Measurements from ENCODE around the gene SPTB. TPM values are rescaled to one million over a fixed set of nuclear protein-coding genes. Genes with fewer than 3 reads are reported as not detected.

SPTB gene
- total RNA-seq, 1 donor from 2014 or later = 0.98 TPM

DNA sequence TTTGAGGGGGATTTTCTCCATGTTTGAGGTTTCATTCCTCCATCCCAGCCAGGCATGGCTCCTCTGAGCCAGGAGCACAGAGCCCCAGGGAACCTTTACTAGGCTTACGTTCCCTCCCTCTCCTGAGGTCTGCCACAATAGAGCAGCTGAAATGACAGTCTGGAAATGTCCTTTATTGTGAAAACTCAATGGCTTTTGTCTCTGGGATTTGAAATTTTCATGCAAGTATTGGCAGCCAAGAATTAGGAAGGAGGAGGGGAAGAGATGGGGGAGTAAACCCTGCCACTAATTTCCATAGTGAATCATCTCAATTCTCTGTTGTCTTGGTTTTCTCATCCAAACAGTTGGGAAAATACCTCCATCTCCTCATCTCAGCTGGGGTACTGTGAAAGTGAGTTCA lies 178.0 kb downstream of the SPTB start:
- H3K36me3 ChIP-seq = no peaks in the 10 kb centered on the region
- TF ChIP-seq POLR2A (IDR thresholded peaks at IDR 0.05) (no peak), POLR2AphosphoS5 (IDR thresholded peaks at IDR 0.05; ENCODE audit: insufficient read depth in 1 of 2, low read depth in 1 of 2) (no peak)
- TF ChIP-seq, protein P1, sequence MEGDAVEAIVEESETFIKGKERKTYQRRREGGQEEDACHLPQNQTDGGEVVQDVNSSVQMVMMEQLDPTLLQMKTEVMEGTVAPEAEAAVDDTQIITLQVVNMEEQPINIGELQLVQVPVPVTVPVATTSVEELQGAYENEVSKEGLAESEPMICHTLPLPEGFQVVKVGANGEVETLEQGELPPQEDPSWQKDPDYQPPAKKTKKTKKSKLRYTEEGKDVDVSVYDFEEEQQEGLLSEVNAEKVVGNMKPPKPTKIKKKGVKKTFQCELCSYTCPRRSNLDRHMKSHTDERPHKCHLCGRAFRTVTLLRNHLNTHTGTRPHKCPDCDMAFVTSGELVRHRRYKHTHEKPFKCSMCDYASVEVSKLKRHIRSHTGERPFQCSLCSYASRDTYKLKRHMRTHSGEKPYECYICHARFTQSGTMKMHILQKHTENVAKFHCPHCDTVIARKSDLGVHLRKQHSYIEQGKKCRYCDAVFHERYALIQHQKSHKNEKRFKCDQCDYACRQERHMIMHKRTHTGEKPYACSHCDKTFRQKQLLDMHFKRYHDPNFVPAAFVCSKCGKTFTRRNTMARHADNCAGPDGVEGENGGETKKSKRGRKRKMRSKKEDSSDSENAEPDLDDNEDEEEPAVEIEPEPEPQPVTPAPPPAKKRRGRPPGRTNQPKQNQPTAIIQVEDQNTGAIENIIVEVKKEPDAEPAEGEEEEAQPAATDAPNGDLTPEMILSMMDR (IDR thresholded peaks at IDR 0.05) = no peak
- H3K4me1 ChIP-seq = peaks cover 34% of the 10 kb centered on the region
- no peaks in the 10 kb centered on the region for H3K27me3 ChIP-seq
- no peak for DNase-seq (ENCODE audit: extremely low spot score in 2 of 2)
- no peaks in the 10 kb centered on the region for H3K9me3 ChIP-seq
- H3K27ac ChIP-seq = no peak overlapping the region
- intact Hi-C loops (cut with DNase I) = no loop called here
- no peak overlapping the region for H3K4me3 ChIP-seq

DNA sequence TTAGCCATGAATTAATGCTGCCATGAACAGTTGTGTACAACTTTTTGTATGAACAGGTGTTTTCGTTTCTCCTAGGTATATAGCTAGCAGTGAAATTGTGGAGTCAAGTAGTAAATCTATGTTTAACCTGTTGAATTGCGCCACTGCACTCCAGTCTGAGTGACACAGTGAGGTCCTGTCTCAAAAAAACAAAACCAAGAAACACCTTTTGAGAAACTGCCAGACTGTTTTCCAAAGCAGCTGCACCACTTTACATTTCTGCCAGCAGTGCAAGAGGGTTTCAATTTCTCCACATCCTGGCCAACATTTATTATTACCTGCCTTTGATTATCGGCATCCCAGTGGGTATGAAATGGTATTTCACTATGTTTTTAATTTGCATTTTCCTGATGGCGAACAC lies 178.8 kb downstream of the SPTB start:
- Histone ChIP-seq H3K27me3 (no peaks in the 10 kb centered on the region), H3K27ac (no peak overlapping the region)
- TF ChIP-seq POLR2A (IDR thresholded peaks at IDR 0.05) (no peak), POLR2AphosphoS5 (IDR thresholded peaks at IDR 0.05; ENCODE audit: insufficient read depth in 1 of 2, low read depth in 1 of 2) (no peak)
- TF ChIP-seq, protein P1 (IDR thresholded peaks at IDR 0.05) = no peak

DNA sequence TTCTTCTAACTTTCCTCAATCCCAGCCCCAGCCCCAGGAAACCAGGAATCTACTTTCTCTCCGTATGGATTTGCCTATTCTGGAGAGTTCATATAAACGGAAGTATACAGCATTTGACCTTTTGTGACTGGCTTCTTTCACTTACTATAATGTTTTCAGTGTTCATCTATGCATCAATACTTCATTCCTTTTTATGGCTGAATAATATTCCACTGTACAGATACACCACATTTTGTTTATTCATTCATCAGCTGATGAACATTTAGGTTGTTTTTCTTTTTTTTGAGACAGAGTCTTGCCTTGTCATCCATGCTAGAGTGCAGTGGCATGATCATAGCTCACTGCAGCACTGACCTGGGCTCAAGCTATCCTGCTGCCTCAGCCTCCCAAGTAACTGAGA lies 179.4 kb downstream of the SPTB start:
- no peak overlapping the region for H3K27ac ChIP-seq
- TF ChIP-seq POLR2A (IDR thresholded peaks at IDR 0.05) (no peak), POLR2AphosphoS5 (IDR thresholded peaks at IDR 0.05; ENCODE audit: insufficient read depth in 1 of 2, low read depth in 1 of 2) (no peak)
- TF ChIP-seq, protein P1 (IDR thresholded peaks at IDR 0.05) = no peak
- H3K4me1 ChIP-seq = peaks cover 20% of the 10 kb centered on the region
- no peak overlapping the region for H3K4me3 ChIP-seq
- intact Hi-C loops (cut with DNase I) = no loop called here
- no peak for DNase-seq (ENCODE audit: extremely low spot score in 2 of 2)
- H3K9me3 ChIP-seq = no peaks in the 10 kb centered on the region
- no peaks in the 10 kb centered on the region for H3K36me3 ChIP-seq
- H3K27me3 ChIP-seq = no peaks in the 10 kb centered on the region

More for the DNA sequence above, 178.8 kb downstream of the SPTB start:
- DNase-seq (ENCODE audit: extremely low spot score in 2 of 2) = no peak
- no peak overlapping the region for H3K4me3 ChIP-seq
- peaks cover 26% of the 10 kb centered on the region for H3K4me1 ChIP-seq
- H3K36me3 ChIP-seq = no peaks in the 10 kb centered on the region
- H3K9me3 ChIP-seq = no peaks in the 10 kb centered on the region
- intact Hi-C loops (cut with DNase I) = no loop called here

DNA sequence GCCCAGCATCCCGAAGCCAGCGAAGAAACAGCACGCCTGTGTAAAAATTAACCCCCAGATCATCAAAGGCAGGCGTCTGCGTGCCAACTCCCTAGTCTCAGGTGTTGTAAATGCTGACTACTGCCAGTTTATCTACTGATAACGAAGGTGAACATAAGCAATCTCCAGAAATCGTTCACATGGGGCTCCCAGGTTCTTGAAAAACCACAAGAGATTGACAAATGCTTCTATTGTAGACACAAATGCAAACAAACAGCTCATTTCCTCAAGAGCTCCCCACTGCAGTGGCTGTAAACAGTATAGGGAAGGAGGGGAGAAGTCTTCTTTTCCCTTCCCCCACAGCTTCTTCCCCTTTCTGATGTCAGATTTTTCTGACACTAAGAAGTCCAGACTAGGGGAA lies 180.8 kb downstream of the SPTB start:
- intact Hi-C loops (cut with DNase I) = no loop called here
- Histone ChIP-seq H3K9me3 (no peaks in the 10 kb centered on the region), H3K27ac (no peak overlapping the region), H3K4me3 (no peak overlapping the region), H3K36me3 (no peaks in the 10 kb centered on the region), H3K27me3 (no peaks in the 10 kb centered on the region), H3K4me1 (peaks cover 16% of the 10 kb centered on the region)
- DNase-seq (ENCODE audit: extremely low spot score in 2 of 2) = no peak
- TF ChIP-seq POLR2A (IDR thresholded peaks at IDR 0.05) = no peak
- TF ChIP-seq, protein P1 (IDR thresholded peaks at IDR 0.05) = no peak
- no peak for TF ChIP-seq POLR2AphosphoS5 (IDR thresholded peaks at IDR 0.05; ENCODE audit: insufficient read depth in 1 of 2, low read depth in 1 of 2)

DNA sequence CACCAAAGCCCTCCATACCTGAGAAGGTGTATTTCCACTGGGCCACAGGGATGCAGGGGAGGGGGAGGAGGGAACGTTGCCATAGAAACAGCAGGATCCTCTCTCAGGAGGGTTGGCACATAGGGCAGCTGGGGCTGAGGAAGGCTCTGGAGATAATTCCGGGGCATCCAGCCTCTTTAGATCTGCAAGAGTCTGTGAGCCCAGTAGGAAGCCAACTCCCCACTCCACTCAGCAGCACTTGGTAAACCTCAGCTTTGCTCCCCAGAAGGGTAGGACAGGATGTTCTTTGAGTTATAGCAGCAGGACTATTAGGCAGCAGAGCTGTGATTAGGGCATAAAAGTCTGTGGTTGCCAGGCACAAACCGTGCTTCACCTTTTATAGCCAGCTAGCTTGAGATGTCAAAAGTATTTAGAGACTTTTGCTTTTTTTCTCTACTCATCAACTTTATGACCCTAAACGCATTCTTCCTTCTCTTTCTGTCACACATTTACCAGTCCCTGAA lies 183.3 kb downstream of the SPTB start:
- H3K4me1 ChIP-seq = no peaks in the 10 kb centered on the region
- no peak overlapping the region for H3K4me3 ChIP-seq
- H3K36me3 ChIP-seq = no peaks in the 10 kb centered on the region
- peak overlapping the region; percentile 64 for H3K27ac ChIP-seq
- intact Hi-C loops (cut with DNase I) = no loop called here
- TF ChIP-seq, protein P1 (IDR thresholded peaks at IDR 0.05) = no peak
- no peak for TF ChIP-seq POLR2A (IDR thresholded peaks at IDR 0.05)
- TF ChIP-seq POLR2AphosphoS5 (IDR thresholded peaks at IDR 0.05; ENCODE audit: insufficient read depth in 1 of 2, low read depth in 1 of 2) = peak in 1 of 2 donors; percentile 57
- DNase-seq (ENCODE audit: extremely low spot score in 2 of 2) = no peak
- no peaks in the 10 kb centered on the region for H3K27me3 ChIP-seq
- no peaks in the 10 kb centered on the region for H3K9me3 ChIP-seq
